ENCODE data around the gene DZANK1. TPM values are rescaled to one million over a fixed set of nuclear protein-coding genes. Genes with fewer than 3 reads are reported as not detected.
"Not testable (repeated sequence)": the region's sequence is repeated elsewhere in the genome, so short reads cannot be mapped to it uniquely, and the experiment has no call there.

The DZANK1 gene
- total RNA-seq, 1 donor: 0.99 TPM

GRCh38 chr20:18506744-18507143 lies 39.9 kb upstream of the DZANK1 start:
- no peak for DNase-seq (ENCODE audit: low read depth)
- H3K4me3 ChIP-seq (ENCODE audit: low read depth, low read length): peak overlapping the region; percentile 96
- TF ChIP-seq CTCF (IDR thresholded peaks at IDR 0.05; ENCODE audit: insufficient read depth, low read length): no peak

- peak; percentile 52 for DNase-seq (ENCODE audit: low read depth)
- TF ChIP-seq CTCF (IDR thresholded peaks at IDR 0.05; ENCODE audit: insufficient read depth, low read length): no peak
- no peak overlapping the region for H3K4me3 ChIP-seq (ENCODE audit: low read depth, low read length)
Measured at GRCh38 chr20:18504479-18505060, 37.7 kb upstream of the DZANK1 start.

GRCh38 chr20:18501672-18502071 lies 34.8 kb upstream of the DZANK1 start:
- not testable (repeated sequence) for DNase-seq (ENCODE audit: low read depth); H3K4me3 ChIP-seq (ENCODE audit: low read depth, low read length)

GRCh38 chr20:18497603-18498002 lies 30.8 kb upstream of the DZANK1 start:
- no peak for TF ChIP-seq CTCF (IDR thresholded peaks at IDR 0.05; ENCODE audit: insufficient read depth, low read length)
- H3K4me3 ChIP-seq (ENCODE audit: low read depth, low read length): no peak overlapping the region
- no peak for DNase-seq (ENCODE audit: low read depth)

GRCh38 chr20:18496740-18497592 lies 30.1 kb upstream of the DZANK1 start, which contains the start of gene RBBP9:
Gene RBBP9, minus strand, starts transcription at chr20:18497225. Its CDS starts 58 bp downstream, at chr20:18497167.
- H3K4me3 ChIP-seq (ENCODE audit: low read depth, low read length): peak within 1 kb of the TSS; percentile 93
- peak; percentile 78 for DNase-seq (ENCODE audit: low read depth)
- no peak for TF ChIP-seq CTCF (IDR thresholded peaks at IDR 0.05; ENCODE audit: insufficient read depth, low read length)

GRCh38 chr20:18496042-18496441 lies 29.2 kb upstream of the DZANK1 start:
- H3K4me3 ChIP-seq (ENCODE audit: low read depth, low read length): peak overlapping the region; percentile 93
- no peak for TF ChIP-seq CTCF (IDR thresholded peaks at IDR 0.05; ENCODE audit: insufficient read depth, low read length)
- DNase-seq (ENCODE audit: low read depth): no peak

- H3K4me3 ChIP-seq (ENCODE audit: low read depth, low read length): no peak overlapping the region
- DNase-seq (ENCODE audit: low read depth): no peak
- TF ChIP-seq CTCF (IDR thresholded peaks at IDR 0.05; ENCODE audit: insufficient read depth, low read length): no peak
Measured at GRCh38 chr20:18488301-18488700, 21.5 kb upstream of the DZANK1 start.
